ENCODE results near the gene GFRA1. TPM values are rescaled to one million over a fixed set of nuclear protein-coding genes. Genes with fewer than 3 reads are reported as not detected.

Gene GFRA1
- total RNA-seq, 2 experiments from 2014 or later, result not detected

DNA sequence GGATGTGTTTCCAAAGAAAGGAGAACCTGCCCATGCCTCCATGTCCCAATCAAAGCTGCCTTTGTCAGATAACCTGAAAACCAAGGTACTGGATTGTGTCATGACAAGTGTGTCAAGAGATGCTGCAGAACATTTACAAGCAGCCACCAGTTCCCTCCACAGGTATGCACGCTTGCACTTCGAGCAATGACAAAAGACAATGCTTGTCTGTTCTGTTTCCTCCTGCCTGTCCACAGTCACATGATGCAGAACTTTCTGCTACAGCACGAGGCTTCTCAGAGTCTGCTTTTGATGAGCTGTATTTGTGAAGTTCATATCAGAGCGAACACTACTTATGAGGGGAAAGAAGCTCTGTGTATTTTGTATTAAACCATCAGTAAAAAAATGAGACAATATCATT is 209.9 kb downstream of the GFRA1 start:
- DNase-seq, result no peak
- ATAC-seq, result no peak
- Mint-ChIP-seq H3K36me3 (ENCODE audit: low read depth) (no peaks in the 10 kb centered on the region), H3K27ac (no peak overlapping the region), H3K27me3 (no peaks in the 10 kb centered on the region), H3K4me3 (no peak overlapping the region), H3K9me3 (no peaks in the 10 kb centered on the region), H3K4me1 (ENCODE audit: low read depth) (no peaks in the 10 kb centered on the region)
- ChIA-PET POLR2A (no interaction called here), CTCF (no interaction called here)
- TF ChIP-seq, protein P1, sequence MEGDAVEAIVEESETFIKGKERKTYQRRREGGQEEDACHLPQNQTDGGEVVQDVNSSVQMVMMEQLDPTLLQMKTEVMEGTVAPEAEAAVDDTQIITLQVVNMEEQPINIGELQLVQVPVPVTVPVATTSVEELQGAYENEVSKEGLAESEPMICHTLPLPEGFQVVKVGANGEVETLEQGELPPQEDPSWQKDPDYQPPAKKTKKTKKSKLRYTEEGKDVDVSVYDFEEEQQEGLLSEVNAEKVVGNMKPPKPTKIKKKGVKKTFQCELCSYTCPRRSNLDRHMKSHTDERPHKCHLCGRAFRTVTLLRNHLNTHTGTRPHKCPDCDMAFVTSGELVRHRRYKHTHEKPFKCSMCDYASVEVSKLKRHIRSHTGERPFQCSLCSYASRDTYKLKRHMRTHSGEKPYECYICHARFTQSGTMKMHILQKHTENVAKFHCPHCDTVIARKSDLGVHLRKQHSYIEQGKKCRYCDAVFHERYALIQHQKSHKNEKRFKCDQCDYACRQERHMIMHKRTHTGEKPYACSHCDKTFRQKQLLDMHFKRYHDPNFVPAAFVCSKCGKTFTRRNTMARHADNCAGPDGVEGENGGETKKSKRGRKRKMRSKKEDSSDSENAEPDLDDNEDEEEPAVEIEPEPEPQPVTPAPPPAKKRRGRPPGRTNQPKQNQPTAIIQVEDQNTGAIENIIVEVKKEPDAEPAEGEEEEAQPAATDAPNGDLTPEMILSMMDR (IDR thresholded peaks at IDR 0.05), result no peak
- intact Hi-C loops (cut with micrococcal nuclease), result no loop called here

DNA sequence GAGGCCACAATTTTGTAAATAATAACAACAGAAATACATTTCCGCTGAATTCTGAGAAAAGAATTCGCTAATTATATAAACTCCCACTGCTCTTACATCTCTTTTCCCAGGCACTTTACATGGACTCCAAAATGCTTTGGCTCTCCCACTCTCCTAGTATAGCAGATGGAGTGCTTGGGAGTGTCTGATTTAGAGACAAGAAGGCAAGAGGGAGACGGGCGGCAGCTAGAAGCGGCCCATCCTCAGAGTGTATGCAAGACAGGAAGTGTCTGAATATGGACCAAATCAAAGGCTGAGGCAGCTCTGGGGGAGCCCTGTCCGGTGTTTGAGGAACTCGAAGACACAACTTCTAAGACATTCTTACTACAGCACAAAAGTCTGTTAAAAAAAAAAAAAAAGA is 212.1 kb downstream of the GFRA1 start:
- intact Hi-C loops (cut with micrococcal nuclease), result no loop called here
- no peaks in the 10 kb centered on the region for H3K4me1 Mint-ChIP-seq (ENCODE audit: low read depth)
- no peak overlapping the region for H3K4me3 Mint-ChIP-seq
- no peaks in the 10 kb centered on the region for H3K9me3 Mint-ChIP-seq
- H3K36me3 Mint-ChIP-seq (ENCODE audit: low read depth), result no peaks in the 10 kb centered on the region
- no peak overlapping the region for H3K27ac Mint-ChIP-seq
- ChIA-PET CTCF (no interaction called here), POLR2A (no interaction called here)
- no peak for ATAC-seq
- H3K27me3 Mint-ChIP-seq, result no peaks in the 10 kb centered on the region
- TF ChIP-seq, protein P1 (IDR thresholded peaks at IDR 0.05), result no peak
- DNase-seq, result no peak

DNA sequence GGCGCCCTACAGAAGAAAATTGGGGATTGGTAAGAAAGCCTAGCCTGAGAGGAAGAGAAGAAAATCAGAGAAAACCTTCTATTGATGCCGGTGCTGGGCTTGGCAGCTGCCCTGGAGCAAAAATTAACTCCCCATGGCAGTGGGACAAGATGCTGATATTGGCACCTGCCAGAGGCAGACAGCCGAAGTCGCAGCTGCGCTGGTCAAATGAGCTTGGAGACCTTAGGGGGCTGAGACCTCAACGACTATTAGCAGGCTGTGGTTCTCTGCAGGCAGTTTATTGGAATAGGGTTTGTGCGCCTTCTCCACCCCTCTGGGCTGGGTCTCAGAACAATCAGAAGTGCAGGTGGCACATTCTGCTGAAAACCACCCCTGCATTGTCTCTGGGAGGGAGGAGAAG is 213.7 kb downstream of the GFRA1 start:
- no peak for ATAC-seq
- no peak overlapping the region for H3K4me3 Mint-ChIP-seq
- DNase-seq, result no peak
- no peaks in the 10 kb centered on the region for H3K4me1 Mint-ChIP-seq (ENCODE audit: low read depth)
- H3K27ac Mint-ChIP-seq, result no peak overlapping the region
- no peaks in the 10 kb centered on the region for H3K36me3 Mint-ChIP-seq (ENCODE audit: low read depth)
- CTCF ChIA-PET, result no interaction called here
- TF ChIP-seq, protein P1 (IDR thresholded peaks at IDR 0.05), result no peak
- H3K27me3 Mint-ChIP-seq, result no peaks in the 10 kb centered on the region
- POLR2A ChIA-PET, result no interaction called here
- H3K9me3 Mint-ChIP-seq, result no peaks in the 10 kb centered on the region
- intact Hi-C loops (cut with micrococcal nuclease), result no loop called here

DNA sequence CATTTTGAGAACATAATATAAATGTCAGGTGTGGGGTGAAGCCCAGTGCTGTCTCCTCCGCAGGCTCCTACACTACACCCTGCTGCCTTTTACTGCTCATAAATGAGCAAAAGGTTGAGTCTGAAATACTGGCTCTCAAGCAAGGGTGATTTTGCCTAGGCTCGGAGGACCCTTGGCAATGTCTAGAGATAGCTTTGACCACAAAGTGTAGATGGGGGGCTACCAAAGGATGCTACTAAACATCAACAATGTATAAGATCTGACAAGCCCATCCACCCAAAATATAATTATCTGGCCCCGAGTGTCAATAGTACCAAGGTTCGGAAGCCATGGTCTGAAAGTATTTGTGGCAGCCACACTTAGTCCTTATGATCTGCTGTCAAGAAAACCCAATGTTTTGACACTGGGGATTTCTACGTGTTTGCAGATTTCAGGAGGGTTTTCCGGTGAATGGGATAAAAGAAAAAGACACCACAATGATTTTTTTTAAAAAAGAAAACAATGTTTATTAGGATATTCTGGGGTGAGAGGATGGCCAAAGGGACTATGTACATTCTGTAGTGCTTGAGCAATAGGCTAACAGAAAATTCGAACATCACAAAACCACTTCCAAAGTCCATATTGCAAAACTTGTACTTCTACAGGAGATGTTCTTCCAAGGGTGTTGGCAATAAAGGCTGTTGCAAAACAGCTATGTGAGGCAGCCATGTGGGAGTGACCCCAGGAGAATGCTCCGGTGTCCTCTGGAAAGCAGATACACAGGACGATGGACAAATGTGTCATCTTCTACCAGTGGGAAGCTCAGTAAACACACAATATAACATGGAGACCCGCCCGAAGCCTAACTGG is 216.3 kb downstream of the GFRA1 start:
- DNase-seq, result no peak
- ChIA-PET CTCF (interaction anchor here (0.9 kb wide), 1 partner anchor 20 kb away, joined by 3 read pairs; no protein-coding TSS in a partner anchor), POLR2A (no interaction called here)
- ATAC-seq, result no peak
- intact Hi-C loops (cut with micrococcal nuclease), result no loop called here
- no peak overlapping the region for H3K27ac Mint-ChIP-seq
- TF ChIP-seq, protein P1 (IDR thresholded peaks at IDR 0.05), result no peak
- no peaks in the 10 kb centered on the region for H3K36me3 Mint-ChIP-seq (ENCODE audit: low read depth)
- H3K27me3 Mint-ChIP-seq, result no peaks in the 10 kb centered on the region
- H3K4me3 Mint-ChIP-seq, result no peak overlapping the region
- H3K4me1 Mint-ChIP-seq (ENCODE audit: low read depth), result no peaks in the 10 kb centered on the region
- no peaks in the 10 kb centered on the region for H3K9me3 Mint-ChIP-seq

DNA sequence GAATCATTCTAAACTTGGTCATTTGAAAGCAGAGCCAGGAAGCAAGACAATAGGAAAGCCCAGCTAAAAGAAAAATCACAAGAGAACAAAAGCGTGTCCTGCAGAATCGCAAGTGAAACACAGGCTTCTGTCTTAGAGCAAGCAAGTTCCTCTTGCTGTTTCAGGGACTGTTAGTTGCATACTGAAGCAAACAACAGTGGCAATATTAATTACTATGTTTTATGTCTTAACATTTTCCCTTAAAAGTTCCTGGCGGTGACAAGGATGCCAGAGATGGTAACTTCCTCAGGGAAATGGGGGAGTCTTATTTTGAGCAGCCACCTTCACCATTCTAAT is 217.1 kb downstream of the GFRA1 start:
- DNase-seq, result no peak
- no peaks in the 10 kb centered on the region for H3K4me1 Mint-ChIP-seq (ENCODE audit: low read depth)
- no peaks in the 10 kb centered on the region for H3K27me3 Mint-ChIP-seq
- POLR2A ChIA-PET, result no interaction called here
- TF ChIP-seq, protein P1 (IDR thresholded peaks at IDR 0.05), result no peak
- CTCF ChIA-PET, result no interaction called here
- intact Hi-C loops (cut with micrococcal nuclease), result no loop called here
- H3K27ac Mint-ChIP-seq, result no peak overlapping the region
- H3K9me3 Mint-ChIP-seq, result no peaks in the 10 kb centered on the region
- ATAC-seq, result no peak
- H3K4me3 Mint-ChIP-seq, result no peak overlapping the region
- no peaks in the 10 kb centered on the region for H3K36me3 Mint-ChIP-seq (ENCODE audit: low read depth)
